Measurements from ENCODE around the gene ERV3-1. TPM values are rescaled to one million over a fixed set of nuclear protein-coding genes. Genes with fewer than 3 reads are reported as not detected.
A peak's percentile ranks its signal among the peaks of the same experiment; 100 is the strongest.
"Not testable (repeated sequence)": the region's sequence is repeated elsewhere in the genome, so short reads cannot be mapped to it uniquely, and the experiment has no call there.

The ERV3-1 gene
- total RNA-seq, 1 donor from 2014 or later = 14.6 TPM

GRCh38 chr7:64990936-64991335, 15.6 kb downstream of the ERV3-1 start, which contains the start of gene ZNF117:
Gene ZNF117, minus strand, starts transcription at chr7:64991036.
- Histone ChIP-seq H3K27me3 (ENCODE audit: control insufficient read depth in 3 of 3, insufficient read depth in 3 of 3, low read length in 3 of 3) (no peaks in the 10 kb centered on the region), H3K4me3 (ENCODE audit: low read length in 3 of 3) (no peak within 1 kb of the TSS), H3K4me1 (ENCODE audit: control insufficient read depth in 3 of 3, insufficient read depth in 3 of 3, low read length in 3 of 3) (no peaks in the 10 kb centered on the region), H3K27ac (ENCODE audit: low read depth, low read length) (peak within 1 kb of the TSS; percentile 42), H3K9me3 (ENCODE audit: control insufficient read depth in 3 of 3, low read length in 3 of 3) (peaks cover 0 to 2% (median 0%) of the 10 kb centered on the region in 3 donors), H3K9ac (ENCODE audit: low read depth in 1 of 3, low read length in 3 of 3) (no peak within 1 kb of the TSS), H3K36me3 (ENCODE audit: control insufficient read depth in 3 of 3, insufficient read depth in 3 of 3, low read length in 3 of 3) (peaks cover 2 to 9% (median 6%) of the 10 kb centered on the region in 3 donors)

GRCh38 chr7:64990216-64990615, 16.3 kb downstream of the ERV3-1 start:
- H3K9ac ChIP-seq (ENCODE audit: low read depth in 1 of 3, low read length in 3 of 3) = no peak overlapping the region
- H3K4me3 ChIP-seq (ENCODE audit: low read length in 3 of 3) = no peak overlapping the region
- H3K4me1 ChIP-seq (ENCODE audit: control insufficient read depth in 3 of 3, insufficient read depth in 3 of 3, low read length in 3 of 3) = no peaks in the 10 kb centered on the region
- no peak overlapping the region for H3K27ac ChIP-seq (ENCODE audit: low read depth, low read length)
- H3K36me3 ChIP-seq (ENCODE audit: control insufficient read depth in 3 of 3, insufficient read depth in 3 of 3, low read length in 3 of 3) = peaks cover 2 to 9% (median 6%) of the 10 kb centered on the region in 3 donors
- H3K9me3 ChIP-seq (ENCODE audit: control insufficient read depth in 3 of 3, low read length in 3 of 3) = peaks cover 0 to 2% (median 0%) of the 10 kb centered on the region in 3 donors
- no peaks in the 10 kb centered on the region for H3K27me3 ChIP-seq (ENCODE audit: control insufficient read depth in 3 of 3, insufficient read depth in 3 of 3, low read length in 3 of 3)

DNA sequence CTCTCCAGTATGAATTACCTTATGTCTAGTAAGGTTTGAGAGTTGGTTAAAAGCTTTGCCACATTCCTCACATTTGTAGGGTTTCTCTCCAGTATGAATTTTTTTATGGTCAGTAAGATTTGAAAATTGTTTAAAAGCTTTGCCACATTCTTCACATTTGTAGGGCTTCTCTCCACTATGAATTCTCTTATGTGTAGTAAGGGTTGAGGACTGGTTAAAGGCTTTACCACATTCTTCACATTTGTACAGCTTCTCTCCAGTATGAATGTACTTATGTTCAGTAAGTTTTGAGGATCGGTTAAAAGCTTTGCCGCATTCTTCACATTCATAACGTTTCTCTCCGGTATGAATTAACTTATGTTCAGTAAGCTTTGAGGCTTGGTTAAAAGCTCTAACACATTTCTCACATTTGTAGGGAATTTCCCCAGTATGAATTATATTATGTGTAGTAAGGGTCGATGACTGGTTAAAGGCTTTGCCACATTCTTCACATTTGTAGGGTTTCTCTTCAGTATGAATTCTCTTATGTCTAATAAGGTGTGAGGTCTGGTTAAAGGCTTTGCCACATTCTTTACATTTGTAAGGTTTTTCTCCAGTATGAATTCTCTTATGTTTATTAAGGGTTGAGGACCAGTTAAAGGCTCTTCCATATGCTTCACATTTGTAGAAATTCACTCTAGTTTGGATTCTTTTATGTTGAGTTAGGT, 27.8 kb downstream of the ERV3-1 start:
- Histone ChIP-seq H3K4me3 (ENCODE audit: low read length in 3 of 3) (peak overlapping the region in 1 of 3 donors; percentile 32), H3K27me3 (ENCODE audit: control insufficient read depth in 3 of 3, insufficient read depth in 3 of 3, low read length in 3 of 3) (no peaks in the 10 kb centered on the region), H3K4me1 (ENCODE audit: control insufficient read depth in 3 of 3, insufficient read depth in 3 of 3, low read length in 3 of 3) (no peaks in the 10 kb centered on the region), H3K9ac (ENCODE audit: low read depth in 1 of 3, low read length in 3 of 3) (no peak overlapping the region), H3K36me3 (ENCODE audit: control insufficient read depth in 3 of 3, insufficient read depth in 3 of 3, low read length in 3 of 3) (peaks cover 17 to 32% (median 22%) of the 10 kb centered on the region in 3 donors), H3K9me3 (ENCODE audit: control insufficient read depth in 3 of 3, low read length in 3 of 3) (peaks cover 2 to 42% (median 10%) of the 10 kb centered on the region in 3 donors), H3K27ac (ENCODE audit: low read depth, low read length) (no peak overlapping the region)

GRCh38 chr7:64965594-64965993, 40.9 kb downstream of the ERV3-1 start:
- Histone ChIP-seq H3K9me3 (ENCODE audit: control insufficient read depth in 3 of 3, low read length in 3 of 3) (no peaks in the 10 kb centered on the region), H3K27me3 (ENCODE audit: control insufficient read depth in 3 of 3, insufficient read depth in 3 of 3, low read length in 3 of 3) (no peaks in the 10 kb centered on the region), H3K9ac (ENCODE audit: low read depth in 1 of 3, low read length in 3 of 3) (no peak overlapping the region), H3K4me3 (ENCODE audit: low read length in 3 of 3) (no peak overlapping the region), H3K36me3 (ENCODE audit: control insufficient read depth in 3 of 3, insufficient read depth in 3 of 3, low read length in 3 of 3) (no peaks in the 10 kb centered on the region), H3K27ac (ENCODE audit: low read depth, low read length) (no peak overlapping the region), H3K4me1 (ENCODE audit: control insufficient read depth in 3 of 3, insufficient read depth in 3 of 3, low read length in 3 of 3) (no peaks in the 10 kb centered on the region)

DNA sequence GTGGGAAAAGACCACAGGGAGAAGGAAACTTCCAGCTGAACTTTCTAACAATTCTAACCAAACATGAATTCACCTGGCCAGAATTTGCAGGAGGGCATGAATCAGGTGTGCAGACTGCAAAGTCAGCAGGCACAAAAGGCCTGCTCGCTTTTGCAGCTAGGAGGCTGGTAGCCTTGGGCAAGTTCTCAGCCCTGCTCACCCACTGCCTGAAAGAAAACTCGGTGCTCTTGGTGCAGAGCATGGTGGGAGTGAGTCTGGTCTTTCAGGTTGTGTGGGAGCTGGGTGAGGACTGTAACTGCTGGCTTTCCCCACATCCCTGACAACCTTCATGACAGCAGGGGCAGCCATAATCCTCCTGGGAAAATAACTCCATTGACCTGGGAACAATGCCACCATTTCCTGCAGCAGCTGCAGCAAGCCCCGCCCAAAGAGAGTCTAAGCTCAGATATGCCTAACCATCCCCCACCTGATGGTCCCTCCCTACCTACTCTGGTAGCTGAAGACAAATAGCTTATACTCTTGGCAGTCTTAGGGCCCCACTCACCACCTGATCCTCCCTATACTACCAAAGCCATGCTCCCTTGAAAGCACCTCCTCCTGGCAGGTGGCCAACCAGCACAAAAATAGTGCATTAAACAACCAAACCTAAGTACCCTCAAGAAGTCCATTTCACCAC, 47.3 kb downstream of the ERV3-1 start:
- Histone ChIP-seq H3K9me3 (ENCODE audit: control insufficient read depth in 3 of 3, low read length in 3 of 3) (no peaks in the 10 kb centered on the region), H3K36me3 (ENCODE audit: control insufficient read depth in 3 of 3, insufficient read depth in 3 of 3, low read length in 3 of 3) (no peaks in the 10 kb centered on the region), H3K9ac (ENCODE audit: low read depth in 1 of 3, low read length in 3 of 3) (no peak overlapping the region), H3K4me1 (ENCODE audit: control insufficient read depth in 3 of 3, insufficient read depth in 3 of 3, low read length in 3 of 3) (no peaks in the 10 kb centered on the region), H3K4me3 (ENCODE audit: low read length in 3 of 3) (no peak overlapping the region), H3K27ac (ENCODE audit: low read depth, low read length) (no peak overlapping the region), H3K27me3 (ENCODE audit: control insufficient read depth in 3 of 3, insufficient read depth in 3 of 3, low read length in 3 of 3) (no peaks in the 10 kb centered on the region)

DNA sequence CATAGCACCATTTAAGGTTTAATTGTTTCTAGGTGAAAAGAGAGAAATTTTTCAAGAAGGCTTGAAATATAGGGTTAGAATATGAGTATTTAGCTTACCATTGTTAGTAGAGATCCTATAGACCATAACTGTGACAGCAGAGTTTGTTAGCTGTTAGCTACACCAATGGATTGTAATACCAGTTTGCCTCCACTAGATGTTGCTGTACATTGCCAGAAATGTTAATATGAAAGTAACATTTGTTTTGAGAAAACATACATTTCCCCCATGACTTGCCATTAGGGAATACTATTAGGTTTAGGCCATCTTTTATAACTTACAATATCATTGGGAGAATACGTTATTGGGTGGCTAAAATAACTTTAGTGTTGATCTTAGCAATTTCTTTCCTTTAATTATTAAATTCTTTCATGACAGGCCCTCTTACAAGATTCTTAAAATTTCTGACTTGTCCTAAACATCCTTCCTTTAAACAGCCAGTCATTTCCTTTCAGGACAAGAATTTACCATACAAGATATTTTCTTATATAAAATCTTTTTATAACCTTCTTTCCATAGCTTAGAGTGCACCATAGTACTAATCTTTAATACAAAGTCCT, 55.1 kb downstream of the ERV3-1 start:
- Histone ChIP-seq H3K27me3 (ENCODE audit: control insufficient read depth in 3 of 3, insufficient read depth in 3 of 3, low read length in 3 of 3) (peaks cover 8 to 15% (median 12%) of the 10 kb centered on the region in 3 donors), H3K4me3 (ENCODE audit: low read length in 3 of 3) (no peak overlapping the region), H3K4me1 (ENCODE audit: control insufficient read depth in 3 of 3, insufficient read depth in 3 of 3, low read length in 3 of 3) (peaks cover 4 to 13% (median 10%) of the 10 kb centered on the region in 3 donors), H3K27ac (ENCODE audit: low read depth, low read length) (peak overlapping the region; percentile 72), H3K9ac (ENCODE audit: low read depth in 1 of 3, low read length in 3 of 3) (peak overlapping the region in 2 of 3 donors; percentile 34 to 45), H3K9me3 (ENCODE audit: control insufficient read depth in 3 of 3, low read length in 3 of 3) (no peaks in the 10 kb centered on the region), H3K36me3 (ENCODE audit: control insufficient read depth in 3 of 3, insufficient read depth in 3 of 3, low read length in 3 of 3) (no peaks in the 10 kb centered on the region)

GRCh38 chr7:64950673-64951072, 55.8 kb downstream of the ERV3-1 start:
- not testable (repeated sequence) for H3K36me3 ChIP-seq (ENCODE audit: control insufficient read depth in 3 of 3, insufficient read depth in 3 of 3, low read length in 3 of 3); H3K4me3 ChIP-seq (ENCODE audit: low read length in 3 of 3); H3K9me3 ChIP-seq (ENCODE audit: control insufficient read depth in 3 of 3, low read length in 3 of 3)
- peak overlapping the region in 2 of 3 donors; percentile 34 to 45 for H3K9ac ChIP-seq (ENCODE audit: low read depth in 1 of 3, low read length in 3 of 3)
- H3K4me1 ChIP-seq (ENCODE audit: control insufficient read depth in 3 of 3, insufficient read depth in 3 of 3, low read length in 3 of 3) = peaks cover 4 to 20% (median 10%) of the 10 kb centered on the region in 3 donors
- peaks cover 8 to 22% (median 19%) of the 10 kb centered on the region in 3 donors for H3K27me3 ChIP-seq (ENCODE audit: control insufficient read depth in 3 of 3, insufficient read depth in 3 of 3, low read length in 3 of 3)
- H3K27ac ChIP-seq (ENCODE audit: low read depth, low read length) = peak overlapping the region; percentile 72

- not testable (repeated sequence) for H3K9ac ChIP-seq (ENCODE audit: low read depth in 1 of 3, low read length in 3 of 3); H3K27ac ChIP-seq (ENCODE audit: low read depth, low read length); H3K9me3 ChIP-seq (ENCODE audit: control insufficient read depth in 3 of 3, low read length in 3 of 3); H3K4me3 ChIP-seq (ENCODE audit: low read length in 3 of 3); H3K36me3 ChIP-seq (ENCODE audit: control insufficient read depth in 3 of 3, insufficient read depth in 3 of 3, low read length in 3 of 3)
- Histone ChIP-seq H3K27me3 (ENCODE audit: control insufficient read depth in 3 of 3, insufficient read depth in 3 of 3, low read length in 3 of 3) (peaks cover 8 to 28% (median 19%) of the 10 kb centered on the region in 3 donors), H3K4me1 (ENCODE audit: control insufficient read depth in 3 of 3, insufficient read depth in 3 of 3, low read length in 3 of 3) (peaks cover 4 to 25% (median 10%) of the 10 kb centered on the region in 3 donors)
Measured at GRCh38 chr7:64948774-64949173, 57.7 kb downstream of the ERV3-1 start.

- Histone ChIP-seq H3K9ac (ENCODE audit: low read depth in 1 of 3, low read length in 3 of 3) (peak overlapping the region; percentile 43 to 76 (median 73)), H3K4me1 (ENCODE audit: control insufficient read depth in 3 of 3, insufficient read depth in 3 of 3, low read length in 3 of 3) (peaks cover 4 to 25% (median 10%) of the 10 kb centered on the region in 3 donors), H3K9me3 (ENCODE audit: control insufficient read depth in 3 of 3, low read length in 3 of 3) (no peaks in the 10 kb centered on the region), H3K27me3 (ENCODE audit: control insufficient read depth in 3 of 3, insufficient read depth in 3 of 3, low read length in 3 of 3) (peaks cover 12 to 28% (median 19%) of the 10 kb centered on the region in 3 donors), H3K4me3 (ENCODE audit: low read length in 3 of 3) (peak overlapping the region; percentile 48 to 69 (median 60)), H3K36me3 (ENCODE audit: control insufficient read depth in 3 of 3, insufficient read depth in 3 of 3, low read length in 3 of 3) (no peaks in the 10 kb centered on the region), H3K27ac (ENCODE audit: low read depth, low read length) (no peak overlapping the region)
Measured at GRCh38 chr7:64947252-64948000, 59.1 kb downstream of the ERV3-1 start.

All from skeletal muscle tissue (tissue), 4 donors.